IPS DF 4.7 (cell line): ENCODE results near the gene GLB1L.

Experiments used
- DNase-seq: peaks from one replicate; pipeline ENCODE4 v3.0.0-alpha.2; 2013; ENCODE audit warnings: low spot score; ENCODE audit errors: extremely low read depth

GLB1L gene

DNA sequence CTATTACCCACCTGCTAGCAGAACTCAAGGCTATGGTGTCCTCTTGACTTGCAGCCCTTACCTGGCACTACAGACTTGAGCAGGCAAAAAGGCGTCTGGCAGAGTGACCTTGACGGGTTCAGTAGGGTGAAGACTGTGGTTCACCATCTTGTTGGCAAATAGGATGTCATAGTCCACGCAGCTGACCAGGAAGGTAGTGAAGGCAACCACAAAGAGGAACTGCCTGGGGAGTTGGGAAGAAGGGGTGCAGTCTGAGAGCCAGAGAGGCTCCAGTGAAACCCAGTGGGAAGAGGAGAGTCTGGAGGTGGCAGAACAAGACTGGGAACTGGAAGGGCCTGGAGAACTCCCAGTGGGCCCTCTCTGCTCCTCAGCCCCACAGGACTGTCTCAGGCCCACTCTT is 19.9 kb downstream of the GLB1L start:
- no peak for DNase-seq

DNA sequence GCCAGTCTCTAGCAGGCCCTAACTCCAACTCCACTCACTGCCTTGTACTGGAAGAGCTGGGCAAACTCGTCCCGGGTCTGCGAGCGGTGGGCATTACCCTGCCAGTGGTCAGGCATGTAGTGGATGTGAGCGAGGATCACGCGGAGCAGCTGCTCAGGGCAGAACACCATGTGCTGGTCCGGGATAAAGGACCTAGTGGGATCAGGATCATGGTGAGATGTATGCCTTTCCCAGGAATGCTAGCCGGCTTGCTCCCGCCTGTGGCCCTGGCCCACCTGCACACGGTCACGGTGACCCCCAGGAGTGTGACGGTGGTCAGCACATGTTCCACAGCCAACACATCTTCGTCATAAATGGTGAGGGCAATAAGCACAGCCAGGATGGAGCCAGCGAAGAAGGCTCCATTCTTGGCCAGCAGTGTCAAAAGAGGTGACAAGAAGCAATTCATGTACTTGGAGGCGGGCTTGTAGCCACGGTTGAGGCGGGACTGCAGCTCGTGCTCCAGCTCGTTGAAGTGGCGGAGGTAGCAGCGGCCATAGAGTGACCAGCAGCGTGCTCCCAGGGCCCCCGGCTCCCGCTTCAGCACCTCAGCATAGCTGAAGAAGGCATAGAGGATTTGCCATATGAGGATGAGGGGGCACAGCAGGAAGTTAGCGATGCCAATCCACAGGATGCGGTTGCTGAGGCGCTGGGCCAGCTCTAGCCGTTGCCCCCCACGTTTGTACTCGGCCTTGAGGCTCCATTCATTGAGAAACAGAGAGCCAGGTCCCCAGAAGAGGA is 21.2 kb downstream of the GLB1L start:
- no peak for DNase-seq

DNA sequence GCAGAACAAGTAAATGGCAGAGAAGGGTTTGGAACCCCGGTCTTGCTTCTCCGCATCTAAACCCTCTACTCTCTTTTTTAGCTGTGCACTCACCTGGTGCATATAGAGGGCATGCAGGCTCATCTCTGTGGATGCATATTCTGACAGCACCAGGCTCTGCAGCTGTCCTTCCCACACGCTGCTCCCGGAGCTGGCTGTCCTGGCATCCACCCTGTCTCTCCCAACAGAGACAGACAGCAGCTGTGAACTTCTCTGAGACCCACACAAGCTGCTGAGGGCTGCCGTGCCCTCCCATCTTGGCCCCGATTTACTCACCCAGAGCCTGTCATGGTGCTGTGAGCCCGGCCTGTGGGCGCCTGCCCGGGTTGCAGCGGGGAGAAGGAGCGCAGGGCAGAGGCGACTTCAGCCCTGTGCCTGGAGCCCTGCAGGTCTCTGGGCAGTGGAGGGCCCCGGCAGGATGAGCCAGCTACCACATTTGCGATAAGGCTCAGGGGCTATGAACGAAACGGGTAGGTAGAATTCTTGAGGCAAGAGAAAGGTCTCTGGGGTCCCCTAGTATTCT is 23.2 kb downstream of the GLB1L start:
- no peak for DNase-seq

DNA sequence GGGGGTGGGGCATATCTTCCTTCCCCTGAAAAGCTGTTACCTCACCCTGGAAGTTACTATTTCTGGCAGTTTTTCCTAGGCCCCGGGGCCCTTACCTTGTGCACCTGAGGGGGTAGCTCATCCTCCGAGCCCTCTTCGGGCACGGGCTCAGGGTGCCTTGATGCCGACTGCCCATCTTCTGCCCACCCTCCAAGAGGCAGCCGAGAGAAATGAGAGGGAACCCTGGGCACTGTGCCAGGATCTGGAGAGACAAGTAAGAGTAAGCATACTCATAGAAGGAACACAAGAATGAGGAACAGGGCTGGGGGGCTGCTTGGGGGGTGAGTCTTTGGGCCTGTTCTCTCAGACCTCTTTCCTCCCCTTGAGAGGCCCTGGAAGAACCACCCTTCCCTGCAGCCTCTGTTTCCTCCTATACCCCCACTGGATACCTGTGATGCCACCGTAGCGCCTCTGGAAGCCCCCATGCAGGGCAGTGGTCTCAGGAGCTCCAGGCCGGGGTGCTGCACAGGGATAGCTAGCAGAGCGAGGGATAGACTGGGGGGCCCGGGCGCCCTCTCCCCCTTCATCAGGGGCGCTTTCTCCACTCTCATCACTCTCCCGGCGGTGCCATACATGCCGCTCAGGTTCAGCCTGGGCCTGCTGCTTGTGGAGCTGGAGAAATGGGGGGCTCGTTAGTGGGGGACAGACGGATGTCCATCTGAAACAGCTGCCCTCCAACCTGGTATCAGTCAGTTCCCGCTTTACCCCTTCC is 24.4 kb downstream of the GLB1L start:
- DNase-seq = no peak

DNA sequence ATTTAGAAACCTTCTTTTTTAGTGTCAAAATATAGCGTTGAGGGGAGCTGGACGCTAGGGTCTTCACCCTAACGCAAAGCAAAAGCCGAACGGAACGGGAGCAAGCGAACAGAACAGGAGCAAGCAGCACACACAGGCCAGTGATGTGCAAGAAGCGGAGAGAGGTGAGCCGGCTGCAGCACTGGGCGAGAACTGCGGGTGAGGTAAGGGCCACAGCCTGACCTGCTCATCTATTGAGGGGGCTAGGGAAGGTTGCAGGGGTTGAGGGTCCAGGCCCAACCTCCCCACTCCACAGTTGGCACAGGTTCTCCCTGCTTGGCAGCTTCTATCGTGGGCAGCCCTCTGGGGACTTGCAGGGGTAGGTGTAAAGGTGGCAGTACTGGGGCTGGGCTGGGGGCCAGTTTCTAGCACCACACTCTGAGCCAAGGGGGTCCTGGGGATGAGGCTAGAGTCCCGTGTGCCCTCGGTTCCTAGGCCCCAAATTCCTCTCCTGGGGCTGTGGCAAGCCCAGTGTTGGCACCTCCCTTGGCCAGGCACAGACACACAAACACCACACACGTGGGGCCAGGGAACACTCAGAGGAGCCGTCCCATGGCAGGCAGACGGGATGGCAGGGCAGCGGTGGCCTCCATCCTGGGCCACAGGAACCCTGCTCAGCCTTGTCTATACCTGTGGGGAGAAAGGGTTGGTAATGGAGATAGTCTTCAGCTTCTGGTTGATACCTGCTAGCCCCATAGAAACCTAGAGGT is 25.3 kb downstream of the GLB1L start:
- no peak for DNase-seq

DNA sequence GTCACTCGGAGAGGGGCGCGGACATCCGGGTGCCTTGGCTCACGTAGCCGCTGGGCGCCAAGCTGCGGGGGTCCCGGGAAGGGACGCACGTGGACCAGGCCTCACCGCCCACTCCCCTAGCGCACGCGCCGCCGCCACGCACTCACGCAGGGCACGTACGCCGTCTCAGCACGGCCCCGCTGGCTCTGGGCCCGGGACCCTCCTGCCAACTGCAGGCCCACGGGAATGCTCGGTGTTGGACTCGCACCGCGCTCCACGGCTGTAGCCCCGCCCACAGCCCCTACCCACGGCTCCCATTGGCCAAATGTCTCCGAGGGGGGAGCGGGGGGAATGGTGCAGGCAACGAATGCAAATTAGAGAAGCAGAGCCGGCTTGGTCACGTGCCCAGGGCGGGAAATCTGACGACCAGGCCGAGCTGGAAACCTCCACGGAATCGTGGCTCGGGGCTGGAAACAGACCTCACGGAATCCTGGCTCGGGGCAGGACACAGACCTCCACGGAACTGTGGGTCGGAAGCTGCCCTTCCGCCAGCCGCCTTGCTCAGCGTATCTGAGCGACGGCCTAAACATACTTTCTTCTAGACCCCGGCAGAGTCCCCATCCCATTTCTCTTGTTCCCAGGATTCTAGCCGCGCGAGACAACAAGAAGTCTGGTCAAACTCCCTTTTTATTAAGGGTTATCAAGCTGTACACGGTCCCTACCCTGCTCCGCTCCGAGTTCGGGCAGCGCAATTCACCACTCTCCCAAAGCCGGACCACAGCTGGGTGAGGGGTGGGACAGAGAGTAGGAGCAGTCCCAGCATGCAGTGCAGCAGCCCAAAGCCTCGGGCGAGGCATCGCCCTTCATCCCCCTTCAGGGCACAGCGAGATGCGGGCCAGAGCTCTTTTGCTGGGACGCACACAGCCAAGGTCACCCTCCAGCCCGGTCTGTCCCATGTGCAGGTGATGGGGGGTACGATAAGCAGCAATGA is 26.2 kb downstream of the GLB1L start, which contains the start of gene ABCB6:
TSS of gene ABCB6 (minus strand) at position 227 of the 970 bp plus-strand sequence. CDS start 285 bp downstream, outside the sequence.
- DNase-seq = no peak

DNA sequence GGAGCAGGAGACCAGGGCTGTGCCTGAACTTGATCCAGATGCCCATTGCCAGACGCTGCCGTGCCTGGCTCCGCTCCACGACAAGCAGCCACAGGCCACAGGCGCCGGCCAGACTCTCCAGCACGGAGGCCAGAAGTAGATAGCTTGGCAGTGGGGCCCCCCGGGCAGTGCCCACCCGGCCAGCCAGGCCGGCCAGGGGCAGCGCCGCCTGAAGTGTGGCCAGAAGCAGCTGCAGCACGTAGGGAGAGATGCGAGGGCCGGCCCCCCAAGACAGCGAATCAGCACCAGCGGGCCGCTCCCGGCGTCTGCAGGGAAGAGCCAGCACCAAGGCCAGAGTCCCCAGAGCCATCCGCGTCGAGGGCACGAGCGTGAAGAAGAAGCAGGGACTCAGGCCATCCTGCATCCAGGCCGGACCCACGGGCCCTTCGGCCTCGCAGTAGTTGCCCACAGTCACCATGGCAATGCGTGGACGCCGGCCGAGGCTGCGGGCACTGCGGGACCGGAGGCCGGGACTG is 27.0 kb downstream of the GLB1L start:
- DNase-seq = no peak

DNA sequence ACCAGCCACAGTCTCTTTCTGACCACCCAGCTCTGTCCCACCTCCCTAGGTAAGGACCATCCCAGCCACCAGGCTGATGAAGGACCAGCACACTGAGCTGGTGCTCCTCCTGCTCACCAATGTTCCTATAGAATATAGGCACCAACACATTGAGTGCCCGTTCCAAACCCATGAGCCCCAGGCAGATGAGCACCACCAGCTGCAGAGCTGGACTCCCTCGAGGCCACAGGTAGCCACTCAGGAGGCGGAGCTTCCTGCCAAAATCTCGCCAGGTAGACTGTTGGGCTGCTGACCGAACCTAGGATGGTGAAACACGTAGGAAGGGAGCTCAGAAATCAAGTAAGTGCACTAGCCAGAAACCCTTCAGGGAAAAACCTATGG is 28.7 kb downstream of the GLB1L start:
- DNase-seq = no peak

DNA sequence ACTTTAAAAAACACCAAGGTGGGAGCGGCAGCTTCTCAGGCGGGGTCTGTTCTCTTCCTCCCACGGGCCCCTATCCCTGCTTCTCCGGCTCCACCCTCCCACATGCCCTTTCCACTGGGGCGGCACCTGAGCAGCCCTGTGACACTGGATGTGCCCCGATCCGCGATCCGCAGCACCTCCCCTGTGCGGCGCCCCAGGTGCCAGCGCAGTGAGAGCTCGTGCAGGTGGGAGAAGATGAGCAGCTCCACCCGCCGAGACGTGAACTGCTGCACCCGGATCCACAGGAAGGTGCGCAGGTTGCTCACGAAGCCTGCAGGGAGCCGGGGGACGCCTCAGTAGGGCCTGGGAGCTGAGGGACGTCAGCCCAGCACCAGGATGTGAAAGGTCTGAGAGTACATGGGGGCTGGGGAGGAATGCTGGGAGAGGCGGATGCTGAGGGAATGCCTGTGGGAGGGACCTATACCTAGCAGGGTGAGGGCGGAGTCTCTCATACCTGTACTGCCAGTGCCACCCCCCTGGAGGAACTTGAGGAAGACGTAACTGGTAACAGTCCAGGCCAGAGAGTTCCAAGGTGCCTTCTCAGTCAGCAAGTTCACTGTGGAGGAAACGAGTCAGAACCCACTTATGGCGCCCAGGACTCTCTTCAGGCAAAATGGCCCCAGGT is 29.2 kb downstream of the GLB1L start:
- DNase-seq = no peak

DNA sequence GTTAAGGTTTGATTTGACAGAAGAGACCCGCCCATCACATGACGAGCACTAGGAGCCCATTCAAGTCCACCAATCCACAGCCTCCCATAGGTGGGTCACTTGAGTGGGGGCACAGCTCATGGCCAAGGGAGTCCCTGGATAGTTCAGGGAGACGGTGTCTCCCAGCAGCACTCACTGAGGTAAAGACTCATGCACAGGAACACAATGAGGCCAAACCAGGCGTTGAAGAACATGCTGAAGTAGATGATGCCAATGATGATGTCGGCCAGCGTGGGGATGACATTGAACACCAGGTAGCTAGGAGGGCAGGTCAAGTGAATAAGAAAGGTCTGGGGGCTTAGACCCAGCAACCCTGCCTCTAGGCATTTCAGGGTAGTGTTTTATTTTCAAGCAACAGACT is 30.5 kb downstream of the GLB1L start:
- no peak for DNase-seq

DNA sequence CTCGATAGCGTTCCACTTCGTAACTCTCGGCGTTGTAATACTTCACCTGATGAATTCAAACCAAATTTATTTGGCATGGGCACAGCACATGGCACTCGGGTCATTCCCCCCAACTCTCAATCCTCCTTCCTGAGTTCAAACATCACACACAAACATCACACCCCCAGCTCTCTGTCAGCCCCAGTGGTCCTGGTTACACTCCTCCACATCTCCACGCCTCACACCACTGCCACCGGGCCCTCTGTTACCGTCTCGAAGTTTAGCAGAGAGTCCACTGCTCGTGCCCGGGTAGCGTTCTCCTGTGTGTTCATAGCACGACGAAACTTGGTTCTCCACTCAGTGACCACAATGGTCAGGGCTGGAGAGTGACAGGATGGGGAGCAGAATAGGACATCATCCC is 31.1 kb downstream of the GLB1L start:
- DNase-seq = no peak

DNA sequence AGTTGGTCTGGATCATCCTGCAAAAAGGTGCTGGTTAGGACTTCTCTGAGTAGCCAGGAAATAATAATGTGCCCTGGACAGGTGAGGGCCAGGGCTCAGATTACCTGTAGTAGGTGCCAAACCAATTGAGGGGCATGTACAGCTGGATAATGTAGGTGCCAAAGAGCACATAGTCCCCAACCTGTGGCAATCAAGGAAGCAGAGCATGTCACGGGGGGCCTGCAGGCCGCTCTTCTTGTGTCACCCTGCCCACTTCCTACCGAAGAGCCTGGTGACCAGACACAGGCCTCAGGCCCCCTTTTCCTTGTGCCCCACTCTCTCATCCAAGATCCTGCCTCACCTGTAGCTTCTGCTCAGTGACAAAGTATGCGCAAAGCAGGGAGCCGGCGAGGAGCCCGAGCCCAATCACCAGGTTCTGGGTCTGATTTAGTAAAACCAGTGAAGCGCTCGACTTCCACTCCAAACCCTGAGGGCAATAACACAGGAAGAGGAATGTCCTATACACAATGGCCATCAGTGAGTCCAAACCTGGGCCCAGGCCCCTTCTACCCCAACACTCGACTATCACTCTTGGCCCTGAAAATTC is 31.7 kb downstream of the GLB1L start:
- DNase-seq = no peak

DNA sequence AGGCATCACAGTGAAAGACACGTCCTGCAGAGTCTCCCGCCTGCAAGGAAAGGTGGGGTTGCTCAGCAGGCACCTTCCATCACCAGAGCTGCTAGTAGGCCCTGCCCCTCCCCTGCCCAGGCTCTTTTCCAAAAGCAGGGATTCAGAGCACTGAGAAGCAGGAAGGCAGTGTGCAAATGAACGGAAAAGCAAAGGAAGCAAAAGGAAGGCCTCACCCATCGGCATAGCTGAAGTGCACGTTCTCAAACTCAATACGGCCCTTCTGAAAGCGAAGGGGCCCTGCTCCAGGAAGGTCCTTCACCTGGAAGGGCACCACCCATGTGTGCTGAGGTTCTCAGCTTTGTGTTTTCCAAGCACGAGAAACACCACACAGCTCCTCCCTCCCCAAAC is 32.2 kb downstream of the GLB1L start:
- no peak for DNase-seq

DNA sequence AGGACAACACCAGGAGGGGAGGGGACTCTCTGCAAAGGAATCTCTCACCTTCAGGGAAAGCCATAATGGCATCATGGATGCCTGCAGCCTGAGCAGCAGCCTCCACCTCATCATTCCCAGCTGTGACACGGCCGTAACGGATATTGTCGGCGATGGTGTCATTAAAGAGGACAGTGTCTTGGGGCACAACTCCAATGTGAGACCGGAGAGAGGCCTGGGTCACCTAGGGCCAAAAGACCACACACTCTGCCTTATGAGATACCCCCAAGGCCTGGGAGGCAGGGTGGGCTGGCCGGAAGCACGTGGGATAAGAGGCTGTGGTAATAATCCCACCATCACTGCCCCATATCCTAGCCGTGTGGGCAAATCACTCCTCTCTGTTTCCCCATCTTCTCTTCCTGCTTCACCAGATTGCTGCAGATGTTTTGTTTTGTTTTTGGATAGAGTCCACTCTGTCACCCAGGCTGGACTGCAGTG is 34.3 kb downstream of the GLB1L start:
- DNase-seq = no peak

DNA sequence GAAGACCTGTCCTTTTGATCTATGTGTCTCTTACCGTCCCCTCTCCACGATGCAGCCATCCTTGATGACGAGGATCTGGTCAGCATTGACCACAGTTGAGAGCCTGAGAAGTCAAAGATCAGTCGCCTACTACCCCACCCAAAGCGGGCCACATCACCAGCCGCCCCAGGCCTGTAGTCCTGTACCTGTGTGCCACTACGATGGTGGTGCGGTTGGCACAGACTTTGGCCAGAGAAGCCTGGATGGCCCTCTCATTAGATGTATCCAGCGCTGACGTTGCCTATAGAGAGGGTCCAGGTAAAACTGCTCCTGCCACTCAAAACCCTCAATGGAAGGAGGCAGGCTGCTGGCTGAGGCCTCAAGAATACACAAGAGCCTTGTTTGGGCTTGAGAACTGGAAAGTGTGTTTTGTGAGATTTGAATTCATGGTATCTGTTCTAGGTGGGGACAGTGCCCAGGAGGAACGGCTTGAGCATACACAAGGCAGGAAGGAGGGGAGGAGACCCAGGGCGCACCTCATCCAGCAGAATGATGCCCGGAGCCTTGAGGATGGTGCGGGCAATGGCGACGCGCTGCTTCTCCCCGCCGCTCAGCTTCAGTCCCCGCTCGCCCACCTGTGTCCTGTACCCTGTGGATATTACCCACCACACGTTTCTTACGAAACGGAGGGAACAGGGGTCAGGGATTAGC is 34.9 kb downstream of the GLB1L start:
- DNase-seq = no peak

DNA sequence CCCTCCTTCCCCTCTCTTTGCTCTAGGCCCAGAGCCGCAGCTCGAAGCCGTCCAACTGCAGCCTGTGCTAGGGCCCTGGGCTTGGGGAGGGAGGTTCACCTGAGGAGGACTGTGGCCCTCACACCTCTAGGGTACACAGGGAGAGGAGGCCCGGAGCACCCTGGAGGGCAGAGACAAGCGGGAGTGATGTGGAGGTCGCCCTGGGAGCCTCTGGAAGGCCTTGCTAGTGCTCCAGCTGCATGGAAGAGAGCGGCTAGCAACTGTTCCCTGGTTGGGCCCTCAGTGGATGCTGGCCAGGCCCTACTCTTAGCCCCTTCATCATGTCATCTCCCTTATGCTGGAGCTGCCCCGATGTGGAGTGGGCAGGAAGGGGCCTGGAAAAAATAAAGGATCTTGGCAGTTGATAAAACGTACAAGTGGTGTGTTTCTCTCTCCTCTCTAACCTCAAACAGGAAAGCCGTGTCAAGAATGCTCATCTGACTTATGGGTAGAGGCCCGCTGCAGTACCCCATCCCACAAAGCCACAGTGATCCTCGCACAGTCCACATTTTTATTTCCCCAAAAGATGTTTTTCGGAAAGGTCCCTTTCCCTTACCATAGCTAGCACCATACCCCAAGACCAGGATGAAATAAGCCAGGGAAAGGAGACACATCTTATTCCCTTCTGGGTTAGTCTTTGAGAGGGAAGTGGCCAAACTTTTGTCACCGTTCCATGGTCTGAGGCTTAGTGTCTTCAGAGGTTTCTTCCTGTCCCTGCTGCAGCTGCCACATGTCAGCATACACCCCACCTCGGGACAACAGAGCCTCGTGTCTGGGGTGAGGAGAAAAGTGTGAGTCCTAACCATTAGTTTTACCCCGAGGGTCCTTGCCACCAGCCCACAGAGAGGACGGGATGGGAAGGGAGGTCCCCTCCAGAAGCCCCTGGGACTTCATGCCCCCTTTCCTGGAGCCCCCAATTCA is 35.7 kb downstream of the GLB1L start:
- DNase-seq = no peak

DNA sequence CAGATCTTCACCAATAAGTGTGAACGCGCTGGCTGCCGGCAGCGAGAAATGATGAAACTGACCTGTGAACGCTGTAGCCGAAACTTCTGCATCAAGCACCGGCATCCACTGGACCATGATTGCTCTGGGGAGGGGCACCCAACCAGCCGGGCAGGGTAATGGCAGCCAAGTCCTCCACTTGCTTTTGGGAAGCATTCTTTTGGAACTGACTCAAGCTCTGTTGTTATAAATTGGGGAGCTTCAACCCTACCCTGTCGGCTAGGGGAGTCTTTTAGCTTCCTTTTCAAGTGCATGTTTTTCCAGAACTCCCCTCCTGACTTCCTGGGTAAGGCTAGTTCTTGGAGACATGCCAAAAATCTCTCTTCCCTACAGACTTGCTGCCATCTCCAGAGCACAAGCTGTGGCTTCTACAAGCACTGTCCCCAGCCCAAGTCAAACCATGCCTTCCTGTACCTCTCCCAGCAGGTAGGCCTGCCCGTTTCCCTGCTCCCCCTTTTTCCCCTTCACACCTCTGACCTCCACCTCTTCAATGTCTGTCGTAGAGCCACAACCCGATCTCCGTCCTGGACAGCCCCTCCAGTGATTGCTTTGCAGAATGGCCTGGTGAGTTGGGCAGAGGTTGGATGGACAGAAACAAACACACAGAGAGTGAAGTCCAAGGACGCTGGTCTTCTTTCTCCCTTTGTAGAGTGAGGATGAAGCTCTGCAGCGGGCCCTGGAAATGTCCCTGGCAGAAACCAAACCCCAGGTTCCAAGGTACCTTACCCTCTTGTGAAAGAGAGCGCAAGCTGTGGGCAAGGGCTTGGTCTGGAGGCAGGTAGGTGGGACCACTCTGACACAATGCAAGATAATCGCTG is 37.1 kb downstream of the GLB1L start:
- no peak for DNase-seq
